ENCODE results near the gene BPTF.
"Not testable (repeated sequence)": the region's sequence is repeated elsewhere in the genome, so short reads cannot be mapped to it uniquely, and the experiment has no call there.

BPTF gene

GRCh38 chr17:68019336-68019674 is 194.0 kb downstream of the BPTF start:
- DNase-seq = no peak

- peak; percentile 87 for DNase-seq
These were observed 194.5 kb downstream of the BPTF start for GRCh38 chr17:68019675-68020408.

- no peak for DNase-seq
These were observed 195.1 kb downstream of the BPTF start for GRCh38 chr17:68020409-68020756.

- DNase-seq = not testable (repeated sequence)
These were observed 195.5 kb downstream of the BPTF start for GRCh38 chr17:68020791-68021190.

- no peak for DNase-seq
These were observed 196.7 kb downstream of the BPTF start for GRCh38 chr17:68021963-68022362.

GRCh38 chr17:68022547-68022946 is 197.2 kb downstream of the BPTF start:
- not testable (repeated sequence) for DNase-seq

- no peak for DNase-seq
These were observed 204.4 kb downstream of the BPTF start for GRCh38 chr17:68029512-68030215.
